ENCODE results near the gene NEUROG3.

The NEUROG3 gene, protein sequence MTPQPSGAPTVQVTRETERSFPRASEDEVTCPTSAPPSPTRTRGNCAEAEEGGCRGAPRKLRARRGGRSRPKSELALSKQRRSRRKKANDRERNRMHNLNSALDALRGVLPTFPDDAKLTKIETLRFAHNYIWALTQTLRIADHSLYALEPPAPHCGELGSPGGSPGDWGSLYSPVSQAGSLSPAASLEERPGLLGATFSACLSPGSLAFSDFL
- total RNA-seq, result 0.09 to 0.20 reads per million in 2 donors

DNA sequence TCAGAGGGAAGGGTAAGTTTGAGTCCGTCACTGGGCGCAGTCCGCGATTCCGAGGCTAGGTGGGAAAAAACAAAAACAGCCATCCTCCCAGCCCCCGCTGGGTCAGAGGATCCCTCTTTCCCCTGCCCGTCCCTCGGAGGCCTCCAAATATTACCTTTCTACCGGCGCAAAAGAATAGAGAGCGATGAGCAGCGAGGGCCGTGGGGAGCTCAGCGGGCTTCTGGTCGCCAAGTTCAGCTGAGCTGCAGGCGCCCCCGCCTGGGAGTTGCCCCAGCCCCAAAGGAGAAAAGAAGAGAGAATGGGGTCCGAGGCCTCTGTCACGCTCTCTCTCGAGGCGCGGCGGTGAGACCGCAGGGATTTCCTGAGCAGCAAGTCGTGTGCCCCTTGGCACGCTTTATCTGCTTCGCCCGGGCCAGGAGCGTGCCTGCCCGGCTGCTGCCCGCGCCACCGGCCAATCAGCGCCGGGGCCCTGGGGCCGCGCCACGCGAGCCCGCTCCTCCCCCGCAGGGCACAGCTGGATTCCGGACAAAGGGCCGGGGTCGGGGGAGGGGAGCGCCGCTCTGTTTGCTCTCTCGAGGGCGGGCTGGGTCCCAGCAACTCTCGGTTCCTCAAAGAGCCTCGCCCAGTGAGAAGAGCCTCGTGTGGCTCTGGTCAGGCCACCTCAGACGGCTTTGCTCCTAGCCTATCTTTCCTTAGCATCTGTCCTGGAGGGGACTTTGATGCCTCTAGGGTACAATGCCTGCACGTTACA is at the start of gene NEUROG3:
Gene NEUROG3, minus strand, starts transcription at position 367 of the 751 bp plus-strand sequence. CDS start 379 bp downstream, outside the sequence.
- DNase-seq, result no peak

DNA sequence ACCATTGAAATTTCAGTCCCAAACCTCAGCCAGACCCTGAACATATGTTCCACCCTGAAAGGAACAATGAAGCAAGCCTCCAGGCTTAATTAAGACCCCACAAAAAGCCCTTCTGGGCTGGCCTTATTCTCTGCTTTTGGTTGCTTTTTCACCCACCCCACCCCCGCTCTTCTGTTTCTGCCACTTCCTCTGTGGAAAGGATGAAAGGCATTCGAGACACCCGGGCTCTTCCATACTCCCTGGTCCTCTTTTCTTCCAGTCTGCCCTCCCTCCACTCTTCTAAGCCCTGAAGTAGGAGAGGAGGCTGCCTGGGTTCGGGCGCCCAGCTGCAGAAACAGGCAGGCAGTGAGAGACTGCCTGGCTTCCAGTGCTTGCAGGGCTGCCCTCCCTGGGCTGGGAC is 47.4 kb upstream of the NEUROG3 start:
- no peak for DNase-seq

DNA sequence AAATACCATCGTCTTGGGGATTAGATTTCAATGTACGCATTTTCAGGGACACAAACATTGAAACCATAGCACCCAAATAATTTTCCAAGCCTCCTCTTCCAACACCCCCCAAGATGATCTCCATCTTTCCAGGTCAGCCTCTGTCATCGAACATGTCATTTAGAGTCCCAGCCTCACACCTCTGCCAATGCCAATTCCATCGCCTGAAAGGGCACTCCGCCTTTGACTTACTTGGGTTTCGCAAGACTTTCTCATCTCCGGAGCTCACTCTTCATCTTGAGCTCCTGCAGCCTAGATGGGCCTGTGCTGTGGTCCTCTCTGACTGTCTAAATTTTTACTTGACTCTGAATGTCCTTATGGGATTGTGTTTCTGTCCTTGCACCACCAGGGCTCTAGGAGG is 46.4 kb upstream of the NEUROG3 start:
- no peak for DNase-seq

DNA sequence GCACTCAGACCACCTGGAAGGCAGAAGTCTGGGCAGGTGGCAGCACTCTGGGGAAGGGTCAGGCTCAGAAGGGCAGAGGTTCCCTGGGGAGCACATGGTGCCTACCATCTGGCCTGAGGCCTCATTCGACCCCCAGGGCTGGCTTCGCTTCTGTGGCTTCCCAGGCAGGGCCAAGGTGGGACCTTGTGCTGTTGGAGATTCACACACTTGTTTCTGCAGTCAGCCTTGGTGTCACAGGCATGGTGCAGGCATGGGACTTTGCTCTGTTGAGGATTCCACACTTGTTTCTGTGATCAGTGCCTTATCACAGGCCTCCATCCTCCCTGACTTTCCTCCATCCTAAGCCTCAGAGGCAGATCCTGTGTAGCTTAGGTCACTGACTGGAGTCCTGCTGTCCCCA is 45.5 kb upstream of the NEUROG3 start:
- DNase-seq, result no peak

DNA sequence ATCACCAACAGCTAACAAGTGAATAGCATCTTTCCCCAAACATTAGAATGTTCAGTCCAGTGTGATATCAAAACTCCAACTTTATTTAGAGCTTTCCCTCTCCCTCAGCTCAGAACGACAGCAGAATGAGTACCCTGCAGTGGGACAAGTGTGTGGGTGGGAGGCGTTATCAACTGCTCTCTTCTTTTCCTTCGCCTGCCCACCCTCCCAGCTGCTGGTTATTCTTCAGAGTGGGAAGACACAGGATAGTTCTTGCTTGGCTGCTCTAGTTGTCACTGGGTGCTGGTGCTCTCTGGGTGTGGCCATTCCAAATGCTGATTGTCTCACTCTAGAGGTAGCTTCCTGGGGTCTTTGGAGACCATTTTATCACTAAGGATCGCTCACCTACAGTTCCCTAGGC is 43.1 kb upstream of the NEUROG3 start:
- no peak for DNase-seq

GRCh38 chr10:69614130-69614529 is 40.9 kb upstream of the NEUROG3 start:
- DNase-seq, result no peak

DNA sequence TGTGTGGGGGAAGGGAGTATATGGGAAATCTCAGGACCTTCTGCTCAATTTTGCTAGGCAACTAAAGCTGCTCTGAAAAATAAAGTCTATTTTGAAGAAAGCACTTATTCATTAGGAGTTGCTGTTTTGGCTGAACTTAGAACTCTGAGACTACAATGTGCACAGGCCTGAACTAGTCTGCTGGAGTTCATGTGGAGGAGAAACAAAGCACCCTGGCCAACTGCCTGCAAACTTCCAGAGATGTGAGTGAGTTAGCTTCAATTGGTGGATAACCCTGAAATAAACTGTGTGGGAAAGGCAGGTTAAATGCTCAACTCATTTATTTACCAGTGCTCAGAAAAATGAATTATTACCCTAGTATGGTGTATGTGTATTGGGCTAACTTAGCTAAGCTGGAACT is 39.5 kb upstream of the NEUROG3 start:
- DNase-seq, result no peak

DNA sequence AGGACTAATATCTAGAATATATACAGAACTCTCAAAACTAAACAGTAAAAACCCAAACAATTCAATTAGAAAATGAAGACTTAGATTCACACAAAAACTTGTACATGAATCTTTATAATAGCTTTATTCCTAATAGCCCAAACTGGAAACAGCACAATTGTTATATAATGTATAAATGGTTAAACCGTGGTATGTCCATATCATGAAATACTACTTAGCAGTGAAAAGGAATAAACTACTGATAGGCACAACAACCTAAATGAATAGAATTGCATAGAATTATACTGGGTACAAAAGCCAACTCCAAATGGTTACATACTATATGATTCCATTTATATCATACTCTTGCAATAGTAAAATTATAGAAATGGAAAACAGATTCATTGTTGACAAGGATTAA is 35.9 kb upstream of the NEUROG3 start:
- DNase-seq, result no peak

GRCh38 chr10:69600761-69601330 is 27.6 kb upstream of the NEUROG3 start:
- no peak for DNase-seq

GRCh38 chr10:69588358-69588757 is 15.1 kb upstream of the NEUROG3 start:
- DNase-seq, result no peak

- no peak for DNase-seq
Observed at GRCh38 chr10:69584624-69585023, 11.4 kb upstream of the NEUROG3 start.

- no peak for DNase-seq
Observed at GRCh38 chr10:69583106-69583505, 9.9 kb upstream of the NEUROG3 start.

- no peak for DNase-seq
Observed at GRCh38 chr10:69580435-69580834, 7.2 kb upstream of the NEUROG3 start.

DNA sequence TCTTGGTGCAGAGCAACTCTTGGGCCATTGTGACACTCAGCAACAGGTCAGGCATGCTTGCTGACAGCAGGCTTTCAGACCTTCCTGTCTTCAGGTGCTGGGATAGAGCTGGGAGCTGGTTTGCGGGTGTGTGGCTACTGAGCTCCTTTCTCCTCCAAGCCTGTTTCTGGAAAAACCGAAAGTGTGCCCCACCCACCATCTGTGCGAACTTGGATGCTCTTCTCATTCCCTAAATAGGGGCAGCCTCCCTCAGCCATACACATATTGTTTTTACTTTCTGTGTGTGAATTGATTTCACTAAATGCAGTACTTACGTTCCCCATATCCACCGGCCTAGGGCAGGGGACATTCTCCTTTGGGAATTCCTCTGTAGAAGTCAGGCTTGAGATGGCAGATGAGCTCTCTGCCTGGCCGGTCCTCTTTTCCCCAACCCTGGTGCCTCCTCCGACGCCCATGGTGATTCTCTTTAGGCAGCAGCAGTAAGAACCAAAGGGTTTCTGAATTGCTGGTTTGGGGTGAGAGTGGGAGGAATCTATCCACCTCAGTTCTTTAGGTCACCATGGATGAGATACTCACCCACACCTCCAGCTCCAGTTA is 6.3 kb upstream of the NEUROG3 start:
- DNase-seq, result no peak

GRCh38 chr10:69578508-69578991 is 5.3 kb upstream of the NEUROG3 start:
- DNase-seq, result no peak

- DNase-seq, result no peak
Observed at GRCh38 chr10:69577268-69578232, 4.3 kb upstream of the NEUROG3 start.

DNA sequence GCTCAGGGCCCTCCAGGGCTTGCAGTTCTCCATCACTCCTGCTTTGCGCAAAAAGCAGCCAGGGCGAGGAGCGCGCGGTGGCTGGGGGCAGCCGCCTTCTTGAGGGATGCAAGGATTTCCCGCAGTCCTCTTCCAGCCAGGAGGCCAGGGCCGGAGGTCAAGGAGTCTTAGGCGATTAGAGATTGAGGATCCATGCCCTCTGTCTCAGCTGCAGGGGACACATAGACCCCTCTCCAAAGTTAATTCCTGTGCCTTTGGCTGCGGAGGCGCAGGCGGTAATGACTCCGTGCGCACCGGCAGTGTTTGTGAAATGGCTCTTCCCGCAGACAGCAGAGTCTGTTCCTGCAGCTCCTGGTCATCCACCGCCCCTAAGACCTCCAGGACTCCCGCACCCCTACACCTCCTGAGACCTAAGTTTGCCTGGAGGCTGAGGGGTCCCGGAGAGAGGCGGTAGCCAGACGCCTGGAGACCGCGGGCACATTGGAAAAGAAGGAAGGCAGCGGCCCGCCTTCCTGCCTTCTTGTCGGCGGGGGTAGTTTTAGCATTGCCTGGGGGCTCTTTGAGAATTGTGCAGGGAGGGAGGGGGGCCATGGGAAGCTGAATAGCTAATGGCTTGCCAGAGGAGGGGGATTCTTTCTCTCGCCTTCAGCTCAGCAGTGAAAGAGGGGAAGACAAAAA is 3.3 kb upstream of the NEUROG3 start:
- no peak for DNase-seq

DNA sequence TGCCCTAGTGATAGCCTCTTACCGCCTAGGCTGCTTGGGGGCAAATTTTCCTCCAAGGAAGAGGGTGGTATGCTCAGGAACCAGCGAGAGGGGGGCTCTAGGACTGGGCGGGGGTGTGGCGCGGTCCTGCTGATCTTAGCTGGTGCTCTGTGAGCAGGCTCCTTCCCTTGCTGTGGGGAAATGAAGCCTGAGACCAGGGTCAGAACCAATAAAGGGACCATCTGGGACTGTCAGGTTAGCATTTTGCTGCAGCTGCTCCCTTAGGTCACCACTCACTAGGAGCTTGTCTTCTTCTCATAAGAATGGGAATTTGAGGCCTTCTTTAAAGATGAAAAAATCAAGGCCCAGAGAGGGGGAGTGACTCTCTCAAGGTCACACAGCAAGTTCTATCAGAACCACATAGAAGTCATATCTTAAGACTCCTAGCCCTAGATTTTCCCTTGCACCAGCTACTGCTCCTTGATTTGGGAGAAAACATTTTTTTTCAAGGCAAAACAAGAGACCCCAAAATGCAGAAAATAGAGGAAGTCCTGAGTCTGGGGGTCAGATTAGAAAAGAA is 2.0 kb upstream of the NEUROG3 start:
- no peak for DNase-seq

GRCh38 chr10:69574571-69574978 is 1.4 kb upstream of the NEUROG3 start:
- no peak for DNase-seq

GRCh38 chr10:69572159-69573055 is 815 bp downstream of the NEUROG3 start:
- no peak for DNase-seq
